Fibroblast of skin of left biceps (primary cell): ENCODE data around the gene GPC3.
"Not testable (repeated sequence)": the region's sequence is repeated elsewhere in the genome, so short reads cannot be mapped to it uniquely, and the experiment has no call there.

Experiments used
- DNase-seq, 2 experiments: peaks; one replicate each; pipeline ENCODE4 v3.0.0-alpha.2; 2013; ENCODE audit warnings: low read depth in 2 of 2

The GPC3 gene

DNA sequence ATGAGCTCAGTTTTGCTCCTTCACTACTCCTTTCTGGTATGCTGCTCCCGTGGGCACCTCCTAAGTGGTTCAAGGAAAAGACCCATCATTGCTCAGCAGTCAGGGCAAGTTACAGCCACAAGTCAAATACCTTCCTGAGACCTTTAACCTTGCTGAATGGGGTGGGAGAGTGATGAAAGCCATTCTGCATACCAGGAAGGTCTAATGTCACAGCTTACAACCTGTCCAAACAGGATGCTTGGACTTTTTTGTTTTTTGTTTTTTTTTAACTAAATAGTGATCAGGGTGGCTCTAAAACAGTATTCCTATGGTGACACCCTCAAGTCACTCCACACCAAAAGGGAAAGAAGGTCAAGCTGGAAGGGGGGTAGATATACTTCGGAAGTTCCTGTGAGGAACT, 93.1 kb downstream of the GPC3 start:
- no peak for DNase-seq

DNA sequence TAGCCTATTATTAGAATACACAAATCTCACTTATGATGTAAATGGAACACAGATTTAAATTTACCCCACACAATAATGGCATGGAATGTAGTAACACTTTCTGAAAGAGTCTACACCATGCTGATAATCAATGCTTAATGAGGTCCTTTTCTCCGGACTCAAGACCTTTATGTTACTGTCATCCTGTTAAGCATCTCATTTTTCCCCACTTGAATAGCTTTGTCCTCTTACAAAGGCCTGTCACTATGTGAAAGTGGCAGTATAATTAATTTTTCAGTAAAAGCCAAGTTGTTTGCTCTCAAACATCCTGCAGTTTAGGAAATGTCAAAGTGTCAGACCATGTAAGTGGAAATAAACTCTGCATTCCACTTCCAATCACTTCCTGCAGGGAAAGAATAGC, 96.4 kb downstream of the GPC3 start:
- no peak for DNase-seq

DNA sequence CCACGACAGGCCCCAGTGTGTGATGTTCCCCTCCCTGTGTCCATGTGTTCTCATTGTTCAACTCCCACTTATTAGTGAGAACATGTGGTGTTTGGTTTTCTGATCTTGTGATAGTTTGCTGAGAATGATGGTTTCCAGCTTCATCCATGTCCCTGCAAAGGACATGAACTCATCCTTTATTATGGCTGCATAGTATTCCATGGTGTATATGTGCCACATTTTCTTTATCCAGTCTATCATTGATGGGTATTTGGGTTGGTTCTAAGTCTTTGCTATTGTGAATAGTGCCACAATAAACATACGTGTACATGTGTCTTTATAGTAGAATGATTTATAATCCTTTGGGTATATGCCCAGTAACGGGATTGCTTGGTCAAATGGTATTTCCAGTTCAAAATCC, 97.3 kb downstream of the GPC3 start:
- not testable (repeated sequence) for DNase-seq

DNA sequence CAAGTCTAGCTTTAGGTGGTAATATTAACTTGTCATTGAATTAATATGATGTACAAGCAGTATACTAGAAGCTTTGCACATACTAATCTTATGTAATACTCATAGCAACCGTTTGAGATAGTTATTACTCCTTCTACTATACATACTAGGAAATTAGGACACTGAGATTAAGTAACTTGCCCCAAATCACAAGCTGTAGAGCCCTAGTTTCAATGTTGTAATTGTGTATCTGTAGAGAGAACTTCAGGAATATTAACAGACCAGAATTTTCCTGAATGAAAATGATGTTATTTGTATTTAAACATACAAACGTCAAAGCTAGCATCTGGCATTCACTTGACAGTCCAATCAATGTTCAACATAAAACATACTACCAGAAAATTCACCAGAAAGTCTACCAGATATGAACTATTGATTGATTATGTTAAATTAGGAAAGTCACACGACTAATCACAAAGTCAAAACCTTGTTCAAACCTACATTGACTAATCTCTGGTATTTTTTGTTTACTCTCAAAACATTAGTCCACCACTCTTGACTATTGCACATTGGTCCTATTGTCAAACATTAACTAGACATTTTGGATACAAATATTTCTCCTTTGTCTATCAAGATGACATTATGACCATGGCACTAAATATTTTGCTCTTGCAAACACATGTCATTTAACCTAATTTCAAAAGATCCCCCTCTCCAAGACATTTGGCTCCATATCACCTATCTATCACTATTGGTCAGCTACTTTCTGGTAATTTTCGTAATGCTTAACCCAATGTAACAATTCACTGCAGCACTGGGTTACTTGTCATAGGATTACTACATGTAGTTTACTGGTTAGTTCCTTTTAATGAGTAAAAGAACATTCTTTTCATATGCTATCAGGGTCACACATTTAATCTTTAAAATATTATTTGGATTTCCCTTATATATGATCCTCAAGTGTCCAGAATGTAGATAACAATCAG, 100.7 kb downstream of the GPC3 start:
- DNase-seq, result no peak

DNA sequence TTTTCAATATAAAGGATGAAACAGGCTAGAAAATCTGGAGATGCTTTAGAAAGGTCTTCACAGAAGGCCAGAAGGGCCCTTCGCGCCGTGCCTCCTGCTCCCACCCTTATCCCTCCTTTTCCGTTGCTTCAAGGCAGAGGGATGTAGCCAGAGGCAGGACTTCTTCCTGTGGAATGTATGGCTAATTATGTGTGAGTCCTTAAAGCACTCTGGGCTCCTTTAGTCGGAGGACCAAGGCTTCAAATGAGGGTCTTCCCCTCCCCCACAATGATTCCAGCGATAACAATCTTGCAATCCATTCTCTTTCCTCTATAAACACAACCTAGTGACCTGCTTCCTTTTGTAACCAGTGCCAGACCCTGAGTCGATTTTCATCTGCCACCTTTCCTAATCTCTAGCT, 103.5 kb downstream of the GPC3 start:
- DNase-seq, result no peak

DNA sequence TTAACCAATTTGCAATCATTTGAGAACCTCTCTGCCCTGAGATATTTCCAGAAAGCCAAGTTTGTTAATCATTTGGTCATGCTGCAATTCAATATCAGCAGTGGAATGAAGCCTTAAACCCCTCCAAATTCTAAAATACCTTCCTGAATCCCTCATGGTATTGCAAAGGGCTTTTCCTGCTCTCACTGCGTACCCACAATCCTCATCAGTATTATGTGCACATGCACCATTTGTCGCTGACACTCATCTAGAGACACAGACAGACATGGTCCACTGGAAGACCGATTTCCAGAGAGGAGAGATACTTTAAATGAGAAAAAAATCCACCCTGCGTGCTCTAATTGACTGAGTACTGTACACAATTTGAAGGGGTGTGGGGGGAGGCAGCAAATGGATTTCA, 104.4 kb downstream of the GPC3 start:
- DNase-seq, result no peak

DNA sequence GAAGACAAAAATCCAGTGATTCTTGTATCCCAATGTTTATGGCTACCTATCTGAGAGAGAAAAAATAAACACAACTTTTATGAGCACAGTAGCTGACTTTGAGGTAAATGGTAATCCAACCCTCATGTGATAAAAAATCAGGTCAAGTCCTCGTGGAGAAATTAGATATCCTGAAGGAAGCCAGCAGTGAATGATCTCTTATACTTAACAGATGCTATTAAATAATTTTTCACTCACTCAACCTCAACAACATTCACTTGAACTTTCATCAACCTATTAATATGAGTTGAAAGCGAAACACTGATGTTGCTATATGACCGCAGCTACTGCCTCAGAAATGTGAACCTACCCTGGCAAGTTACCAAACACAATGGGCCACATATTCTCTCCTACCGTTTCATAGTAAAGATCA, 105.4 kb downstream of the GPC3 start:
- no peak for DNase-seq

DNA sequence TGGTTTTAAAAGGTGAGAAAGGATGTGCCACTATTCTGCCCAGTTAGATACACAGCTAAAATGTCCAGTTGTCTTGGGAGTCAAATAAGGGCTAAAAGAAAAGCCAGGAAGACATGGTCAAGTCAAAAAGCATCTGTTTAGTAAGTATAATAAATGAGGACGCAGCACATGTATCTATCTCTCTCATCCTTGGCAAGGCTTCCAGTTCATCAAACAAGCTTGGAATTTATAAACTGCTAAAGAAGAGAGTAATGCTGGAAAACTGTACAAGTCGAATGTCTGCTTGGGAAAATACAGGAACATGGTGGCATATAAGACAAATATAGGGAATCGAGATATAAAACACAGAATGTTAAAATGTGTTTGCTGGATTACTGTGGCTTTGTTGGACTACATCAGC, 106.7 kb downstream of the GPC3 start:
- DNase-seq, result no peak

DNA sequence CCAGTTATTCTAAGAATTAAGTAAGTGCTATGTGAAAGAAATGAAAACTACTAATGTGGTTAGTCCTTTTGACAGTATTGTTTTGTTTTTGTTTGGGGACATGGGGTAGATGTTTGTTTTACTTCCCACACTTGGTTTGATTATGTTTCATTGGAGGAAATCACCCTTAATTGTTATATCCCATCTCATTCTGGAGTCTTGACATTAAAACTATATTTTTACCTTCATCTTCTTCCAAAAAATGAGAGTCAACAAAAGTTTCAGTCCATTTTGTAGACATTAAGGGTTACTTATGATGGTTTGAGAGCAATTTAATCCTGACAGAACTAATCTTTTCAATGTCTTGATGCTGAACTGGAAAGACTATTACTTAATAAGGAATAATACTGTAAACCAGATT, 108.7 kb downstream of the GPC3 start:
- no peak for DNase-seq

DNA sequence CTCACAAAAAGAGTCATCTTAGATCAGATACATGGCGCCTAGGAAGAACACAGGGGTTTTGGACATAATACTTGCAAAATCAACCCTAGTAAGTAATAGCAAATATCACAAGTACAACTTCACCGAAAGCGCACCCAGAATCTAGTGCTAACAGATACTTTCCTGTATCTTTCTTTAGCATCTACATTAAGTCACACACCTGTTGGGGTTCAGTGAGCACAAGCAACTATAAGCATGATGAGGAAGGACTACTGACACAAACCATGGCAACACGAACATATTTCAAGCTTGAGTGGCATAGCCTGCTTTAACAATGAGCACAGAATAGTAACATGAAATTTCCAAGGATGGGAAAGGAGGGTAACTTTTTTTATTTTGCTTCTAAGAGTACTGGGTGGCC, 116.1 kb downstream of the GPC3 start:
- DNase-seq, result no peak

DNA sequence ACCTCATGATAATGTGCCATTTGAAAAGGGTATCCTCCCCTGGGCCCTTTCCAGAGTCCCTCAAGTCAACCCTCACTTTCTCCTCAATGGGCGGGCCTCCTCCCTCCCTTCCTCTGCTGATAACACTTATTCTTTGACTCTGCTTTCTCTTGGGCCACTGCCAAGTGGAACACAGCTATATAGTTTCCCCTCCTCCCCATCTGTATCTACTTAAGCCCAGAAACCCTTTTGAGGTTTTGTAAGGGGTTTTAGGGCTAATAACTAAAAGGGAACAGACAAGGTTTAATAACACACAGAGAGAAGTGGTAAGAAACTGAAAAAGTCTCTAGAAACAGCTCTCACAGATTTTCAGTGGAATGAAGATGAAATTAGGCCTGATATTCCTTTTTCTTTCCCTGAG, 116.7 kb downstream of the GPC3 start:
- no peak for DNase-seq

DNA sequence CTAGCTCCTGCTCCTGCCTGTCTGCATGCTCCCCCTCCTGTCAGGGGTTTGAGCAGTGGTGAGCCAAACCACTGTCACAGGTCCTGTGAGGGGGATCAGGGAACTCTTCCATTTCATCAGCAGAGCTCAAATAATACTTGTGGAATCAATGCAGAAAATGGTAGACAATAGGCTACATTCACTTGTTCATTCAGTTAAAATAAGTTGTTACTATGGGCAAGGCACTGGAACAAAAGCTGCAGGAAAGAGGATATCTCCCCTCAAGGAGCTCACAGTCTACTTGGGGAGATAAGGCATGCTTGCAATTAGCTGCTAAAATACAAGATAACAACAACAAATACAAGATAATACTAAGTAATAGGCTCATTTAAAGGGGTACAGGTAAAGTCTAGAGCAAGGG, 117.1 kb downstream of the GPC3 start:
- DNase-seq, result no peak

DNA sequence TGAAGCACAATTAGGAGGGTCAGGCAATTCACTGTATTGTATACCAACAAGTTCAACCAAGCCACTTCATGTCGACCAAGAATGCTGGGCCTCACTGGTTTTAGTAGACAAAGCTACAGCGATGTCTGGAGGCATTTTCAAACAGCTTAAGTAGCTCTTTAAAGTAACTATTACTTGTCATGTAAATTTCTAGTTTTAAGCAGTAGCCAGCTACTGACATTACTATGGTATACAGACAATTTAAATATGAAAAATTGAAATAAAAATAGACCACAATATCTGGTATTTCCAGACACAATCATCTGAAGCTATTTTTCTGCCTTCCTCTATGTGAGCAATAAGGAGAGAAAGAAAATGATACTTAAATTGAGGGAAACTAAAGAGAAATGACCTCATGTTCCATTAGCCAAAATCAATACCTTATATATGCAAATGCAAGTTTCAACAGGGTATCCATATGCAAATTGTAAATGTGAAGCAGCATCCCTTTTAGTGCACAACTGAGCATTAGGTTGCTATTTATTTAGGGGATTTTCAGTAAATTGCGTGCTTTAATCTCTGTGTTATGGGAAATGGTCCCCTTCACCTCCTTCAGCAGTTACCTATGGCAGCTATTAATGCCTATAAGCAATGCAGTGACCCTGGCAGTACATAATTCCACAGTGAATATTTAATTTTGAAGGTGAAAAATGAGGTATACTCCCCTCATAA, 119.5 kb downstream of the GPC3 start:
- DNase-seq, result no peak

DNA sequence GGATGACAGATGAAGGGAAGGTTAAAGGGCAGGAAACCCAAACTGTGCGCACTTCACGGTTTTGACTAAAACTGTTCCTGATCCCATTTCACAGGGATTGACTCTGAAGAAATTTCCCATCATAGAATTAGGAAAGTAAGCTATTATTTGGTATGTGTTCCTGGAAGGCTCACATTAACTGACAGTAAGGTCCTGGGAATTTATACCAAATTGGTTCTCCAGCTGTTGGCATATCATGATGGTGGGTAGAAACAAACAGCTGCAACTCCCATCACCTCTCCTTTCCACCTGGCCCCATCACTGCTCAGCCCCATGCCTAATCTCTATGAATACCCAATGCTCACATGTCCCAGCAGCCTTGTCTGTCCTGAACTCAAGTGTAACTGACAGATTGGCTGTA, 121.2 kb downstream of the GPC3 start:
- DNase-seq, result no peak

DNA sequence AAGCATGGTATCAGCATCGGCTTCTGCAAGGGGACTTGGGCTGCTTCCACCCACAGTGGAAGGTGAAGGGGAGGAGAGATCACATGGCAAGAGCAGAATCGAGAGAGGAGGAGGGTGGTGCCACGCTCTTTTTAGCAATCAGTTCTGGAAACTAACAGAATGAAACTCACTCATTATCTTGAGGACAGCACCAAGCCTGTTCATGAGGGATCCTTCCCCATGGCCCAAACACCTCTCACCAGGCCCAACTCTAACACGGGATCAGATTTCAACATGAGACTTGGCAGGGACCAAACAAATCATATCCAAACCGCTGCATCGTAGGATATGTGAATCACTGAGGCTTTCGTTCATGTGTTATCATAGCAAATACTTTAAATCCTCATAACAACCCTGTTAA, 125.5 kb downstream of the GPC3 start:
- peak; percentile 23 to 30 for DNase-seq

DNA sequence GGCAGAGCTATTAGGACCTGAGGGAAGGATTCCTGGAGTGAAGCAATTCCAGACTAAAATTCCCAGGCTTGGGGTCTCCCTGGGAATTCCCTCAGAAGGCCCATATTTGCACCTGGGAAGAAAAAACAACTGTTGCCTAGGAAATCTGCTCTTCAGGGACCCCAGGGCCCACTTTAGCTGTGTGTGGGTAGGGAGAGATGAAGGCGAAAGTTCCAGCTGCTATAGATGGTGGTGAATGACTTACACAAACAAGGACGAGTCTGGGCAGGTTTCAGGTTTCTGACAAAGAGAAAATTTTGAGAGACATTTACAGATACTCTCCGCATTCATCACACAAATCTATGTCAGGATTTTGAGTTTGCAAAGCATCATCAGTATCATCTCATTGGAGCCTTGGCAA, 126.1 kb downstream of the GPC3 start:
- no peak for DNase-seq

DNA sequence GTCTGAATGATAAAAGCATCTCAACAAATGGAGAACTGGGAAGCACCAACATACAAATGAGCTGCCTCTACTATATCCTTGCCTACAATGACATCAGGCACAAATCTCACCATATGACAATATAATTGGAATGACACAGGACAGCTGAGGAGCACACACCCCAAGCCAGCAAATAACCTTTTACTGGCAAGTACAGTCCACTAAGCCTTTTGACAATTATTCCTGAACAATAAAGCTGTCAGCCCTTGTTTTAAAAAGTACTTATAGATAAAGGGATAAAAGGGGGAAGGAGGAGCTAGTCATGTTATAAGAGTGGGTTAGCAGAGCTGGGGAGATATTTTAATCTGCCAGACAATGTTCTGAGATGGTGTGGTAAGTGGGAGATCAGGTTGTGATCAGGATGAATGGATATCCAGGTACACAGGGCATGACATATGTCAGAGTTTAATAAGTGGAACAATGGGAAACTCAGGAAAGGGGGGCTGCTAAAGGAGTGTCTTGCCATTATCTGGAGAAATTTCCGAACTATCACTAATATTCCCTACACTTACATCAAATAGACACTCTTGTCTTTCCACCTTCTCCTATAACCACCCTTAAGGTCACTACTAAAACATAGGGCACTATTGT, 127.6 kb downstream of the GPC3 start:
- no peak for DNase-seq

DNA sequence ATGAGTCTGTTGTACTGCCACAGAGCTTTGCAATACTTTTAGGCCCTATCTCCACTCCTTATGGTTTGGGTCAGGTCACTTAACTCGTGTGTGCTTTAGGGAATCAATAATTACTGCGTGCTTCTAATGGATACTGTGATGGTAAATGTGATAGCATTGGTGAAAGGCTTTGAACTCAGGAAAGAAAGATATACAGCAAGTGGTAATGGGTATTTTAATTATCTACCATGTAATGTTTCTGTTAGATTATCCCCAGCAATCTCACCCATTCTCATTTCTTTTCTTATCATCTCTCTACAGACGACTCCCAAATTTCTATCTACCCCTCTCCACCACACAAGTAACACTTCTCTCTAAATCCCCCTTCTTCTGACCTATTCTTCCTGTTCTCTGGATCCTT, 128.6 kb downstream of the GPC3 start:
- no peak for DNase-seq

DNA sequence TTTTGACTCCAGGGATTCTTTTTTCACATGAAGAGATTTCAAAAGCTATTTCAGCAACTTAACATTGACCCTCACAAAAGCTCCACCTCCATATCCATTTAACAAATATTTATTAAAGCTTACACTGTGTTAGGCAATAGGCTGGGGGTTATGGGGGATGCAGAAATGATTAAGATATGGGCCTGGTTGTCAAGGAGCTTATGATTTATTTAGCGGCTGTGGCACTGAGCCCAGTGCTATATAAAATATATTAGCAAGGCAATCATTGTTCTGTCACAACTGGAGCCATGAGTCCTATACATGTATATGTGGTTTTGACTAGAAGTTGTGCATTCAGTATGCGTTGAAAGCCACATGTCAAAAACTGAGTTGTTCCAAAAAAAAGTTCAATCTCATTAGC, 131.1 kb downstream of the GPC3 start:
- DNase-seq, result no peak

DNA sequence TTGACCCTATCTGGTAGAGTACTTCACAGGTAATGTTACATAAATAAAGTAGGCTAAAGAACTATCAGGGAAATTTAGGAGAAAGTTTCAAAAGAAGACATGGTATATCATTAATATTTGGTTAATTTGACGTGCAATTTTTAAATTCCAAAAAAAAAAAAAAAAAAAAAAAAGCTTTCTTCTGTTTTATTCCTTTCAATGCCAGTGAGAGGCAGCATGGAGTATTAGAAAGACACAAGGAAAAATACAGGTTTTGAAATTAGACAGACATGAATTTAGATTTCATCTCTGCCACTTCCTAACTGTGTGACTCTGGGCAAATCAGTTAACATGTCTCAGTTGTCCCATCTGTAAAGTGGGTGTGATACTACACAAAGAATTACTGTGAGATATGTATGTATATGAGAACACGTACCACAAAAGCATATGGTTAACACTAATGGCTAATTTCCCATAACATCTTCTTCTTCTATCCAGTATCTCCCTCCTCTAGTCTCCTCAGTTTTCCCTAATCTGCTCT, 132.5 kb downstream of the GPC3 start:
- no peak for DNase-seq

DNA sequence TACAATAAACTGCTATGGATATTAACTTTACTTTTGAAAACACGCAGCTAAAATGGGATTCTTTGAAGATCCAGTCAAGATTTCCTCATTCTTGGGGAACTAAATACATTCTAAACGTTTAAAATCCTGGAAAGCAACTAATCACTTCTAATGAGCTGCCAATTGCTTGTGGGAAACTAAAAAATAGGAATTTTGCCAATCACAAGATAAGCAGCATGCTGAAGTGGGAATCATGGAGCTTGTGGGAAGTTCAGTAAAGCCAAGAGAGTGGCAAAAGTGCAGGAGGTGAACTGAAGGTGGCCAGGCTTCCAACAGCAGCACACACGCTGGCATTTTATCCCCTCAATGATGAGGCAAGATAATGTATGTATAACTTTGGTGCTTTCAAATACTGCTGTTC, 133.0 kb downstream of the GPC3 start:
- DNase-seq, result no peak

DNA sequence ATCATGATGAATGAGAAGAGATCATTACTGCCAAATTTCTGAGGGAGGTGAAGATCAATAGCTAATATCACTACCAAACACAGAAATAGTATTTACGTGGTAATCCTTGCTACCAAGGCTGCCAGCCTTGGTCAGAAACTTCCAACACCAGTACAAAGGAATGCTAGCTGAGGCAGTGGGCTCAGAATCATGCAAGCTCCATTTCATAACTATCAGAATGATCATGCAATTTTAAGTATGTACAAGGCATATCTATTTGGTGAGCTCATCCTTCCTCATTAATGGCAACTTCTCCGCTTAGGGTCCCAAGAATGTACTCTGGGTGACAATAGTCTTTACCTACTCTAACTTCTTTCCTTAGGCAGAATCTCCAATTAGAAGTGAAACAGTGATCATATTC, 135.0 kb downstream of the GPC3 start:
- no peak for DNase-seq

DNA sequence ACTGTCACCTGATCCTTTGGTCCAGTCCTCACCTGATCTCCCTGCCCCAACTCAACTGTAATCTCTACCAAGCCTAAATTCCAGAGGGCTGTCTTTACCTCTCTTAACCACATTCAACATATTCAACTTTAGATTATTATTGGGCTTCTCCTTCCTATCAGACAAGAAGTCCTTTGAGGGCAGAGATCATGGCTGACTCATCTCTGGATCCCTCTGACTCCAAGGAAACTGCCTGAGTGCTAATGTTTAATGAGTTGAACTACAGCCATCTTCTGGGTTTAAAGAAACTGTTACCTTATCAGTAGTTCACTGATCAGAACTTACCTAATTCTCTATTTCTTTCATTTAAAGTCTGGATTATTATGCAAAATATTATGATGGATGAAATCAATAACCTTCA, 135.7 kb downstream of the GPC3 start:
- DNase-seq, result no peak
